Ramos (cell line): ENCODE data around the gene TRABD2B.

ENCODE experiments used
- in situ Hi-C: fragments of 300-500 bp; cut with MboI; formaldehyde crosslinking; loops from one replicate; pipeline ENCODE4 v1.14.3; 2022; ENCODE audit warnings: low sequenced_read_pairs; ENCODE audit not compliant: unreplicated experiment

The TRABD2B gene

GRCh38 chr1:47888294-47888629 is 108.9 kb downstream of the TRABD2B start:
- in situ Hi-C loops = no loop called here

DNA sequence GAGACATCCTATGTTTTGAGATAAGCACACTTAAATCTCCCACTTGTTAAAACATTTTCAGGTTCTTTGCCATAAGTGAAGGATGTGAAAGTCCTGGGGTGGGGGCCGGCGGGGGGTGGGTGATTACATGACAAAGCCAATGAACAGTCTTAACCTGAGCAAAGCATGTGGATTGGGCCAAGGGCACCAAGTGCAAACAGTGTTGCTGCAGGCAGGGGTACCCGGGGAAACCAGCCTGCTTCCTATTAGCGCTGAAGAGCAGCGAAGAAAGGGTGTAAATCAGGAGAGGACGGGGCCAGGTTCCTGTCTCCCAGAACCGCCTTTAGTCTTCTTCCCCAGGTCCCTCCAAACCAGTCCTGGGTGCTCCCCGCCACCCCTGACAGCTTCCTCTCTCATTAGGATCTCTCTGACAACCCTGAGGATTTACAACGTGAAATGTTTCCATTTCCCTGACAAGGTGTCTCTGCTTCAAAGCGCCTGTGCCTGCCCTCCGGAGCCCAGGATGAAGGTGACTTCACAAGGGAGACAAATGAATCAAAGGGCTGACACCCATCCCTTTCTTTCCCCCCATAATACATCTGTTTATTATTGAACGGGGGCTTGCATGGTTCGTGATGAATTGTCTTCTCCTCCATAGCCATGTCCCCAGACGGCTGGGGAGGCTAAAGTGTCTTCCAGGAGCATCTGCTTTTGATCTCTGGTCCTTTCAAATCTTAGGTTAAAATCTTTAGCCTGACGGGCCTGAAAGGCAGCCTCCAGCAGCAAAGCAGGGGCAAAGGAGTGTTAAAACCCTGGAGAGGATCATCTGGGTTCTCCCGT is 109.5 kb downstream of the TRABD2B start:
- in situ Hi-C loops = no loop called here

DNA sequence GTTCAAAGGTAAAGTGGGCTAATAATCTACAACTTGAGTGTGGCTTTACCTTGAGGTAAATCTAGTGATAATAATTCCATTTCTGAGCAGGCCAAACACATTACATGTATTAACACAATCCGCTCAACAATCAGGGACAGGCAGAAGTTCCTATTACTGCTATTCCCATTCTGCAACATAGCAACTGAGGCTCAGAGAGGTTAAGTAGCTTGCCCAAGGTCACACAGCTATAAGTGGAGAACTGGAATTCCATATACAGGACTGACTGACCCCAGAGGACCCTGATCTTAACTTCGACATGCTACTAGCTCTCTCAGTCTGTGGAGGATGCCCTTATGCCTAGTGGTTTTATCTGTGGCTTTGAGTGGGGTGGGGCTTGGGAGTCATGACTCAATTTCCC is 110.1 kb downstream of the TRABD2B start:
- in situ Hi-C loops = no loop called here

- in situ Hi-C loops = no loop called here
Observed at GRCh38 chr1:47886141-47886540, 111.0 kb downstream of the TRABD2B start.

- in situ Hi-C loops = no loop called here
Observed at GRCh38 chr1:47885062-47885830, 111.9 kb downstream of the TRABD2B start.

GRCh38 chr1:47883963-47884362 is 113.2 kb downstream of the TRABD2B start:
- in situ Hi-C loops = no loop called here

- in situ Hi-C loops = no loop called here
Observed at GRCh38 chr1:47881505-47882442, 115.4 kb downstream of the TRABD2B start.

DNA sequence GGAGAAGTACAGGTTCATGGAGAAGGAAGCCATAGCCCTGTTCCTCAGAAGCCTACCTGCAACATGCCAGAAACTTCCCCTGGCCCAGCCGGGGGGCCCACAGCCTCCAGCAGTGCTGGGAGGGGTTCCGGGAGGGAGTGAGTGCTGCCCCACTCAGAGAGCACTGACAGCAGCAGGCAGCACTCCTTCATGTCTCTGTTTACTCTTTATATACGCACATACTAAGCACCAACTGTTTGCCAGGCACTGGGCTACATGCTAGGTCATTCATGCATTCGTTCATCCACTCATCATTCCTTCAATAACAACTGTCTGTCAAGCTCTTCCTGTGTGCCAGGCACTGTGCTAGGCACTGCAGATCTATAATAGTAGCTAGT is 120.6 kb downstream of the TRABD2B start:
- in situ Hi-C loops = no loop called here

- in situ Hi-C loops = no loop called here
Observed at GRCh38 chr1:47875831-47876586, 121.2 kb downstream of the TRABD2B start.

- in situ Hi-C loops = no loop called here
Observed at GRCh38 chr1:47875036-47875435, 122.1 kb downstream of the TRABD2B start.

DNA sequence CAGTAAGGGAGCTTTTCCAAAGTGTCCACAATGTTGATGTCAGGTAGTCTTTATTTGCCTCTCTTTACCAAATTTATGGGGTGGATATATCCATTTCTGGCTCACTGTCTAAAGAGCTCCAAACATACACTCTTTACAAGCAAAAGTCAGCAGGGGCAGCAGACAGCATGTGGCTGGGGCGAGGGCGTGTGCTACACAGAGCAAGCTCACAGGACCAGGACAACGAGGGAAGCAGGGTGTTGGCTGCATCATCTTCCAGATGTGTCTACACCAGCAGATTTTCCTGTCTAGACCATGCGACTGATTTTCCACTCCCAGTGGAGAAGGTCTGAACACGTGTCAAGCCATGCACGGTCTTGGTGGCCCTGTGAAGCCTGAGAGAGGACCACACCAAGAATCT is 123.8 kb downstream of the TRABD2B start:
- in situ Hi-C loops = no loop called here

GRCh38 chr1:47872886-47873285 is 124.3 kb downstream of the TRABD2B start:
- in situ Hi-C loops = no loop called here

- in situ Hi-C loops = no loop called here
Observed at GRCh38 chr1:47871799-47872353, 125.3 kb downstream of the TRABD2B start.

DNA sequence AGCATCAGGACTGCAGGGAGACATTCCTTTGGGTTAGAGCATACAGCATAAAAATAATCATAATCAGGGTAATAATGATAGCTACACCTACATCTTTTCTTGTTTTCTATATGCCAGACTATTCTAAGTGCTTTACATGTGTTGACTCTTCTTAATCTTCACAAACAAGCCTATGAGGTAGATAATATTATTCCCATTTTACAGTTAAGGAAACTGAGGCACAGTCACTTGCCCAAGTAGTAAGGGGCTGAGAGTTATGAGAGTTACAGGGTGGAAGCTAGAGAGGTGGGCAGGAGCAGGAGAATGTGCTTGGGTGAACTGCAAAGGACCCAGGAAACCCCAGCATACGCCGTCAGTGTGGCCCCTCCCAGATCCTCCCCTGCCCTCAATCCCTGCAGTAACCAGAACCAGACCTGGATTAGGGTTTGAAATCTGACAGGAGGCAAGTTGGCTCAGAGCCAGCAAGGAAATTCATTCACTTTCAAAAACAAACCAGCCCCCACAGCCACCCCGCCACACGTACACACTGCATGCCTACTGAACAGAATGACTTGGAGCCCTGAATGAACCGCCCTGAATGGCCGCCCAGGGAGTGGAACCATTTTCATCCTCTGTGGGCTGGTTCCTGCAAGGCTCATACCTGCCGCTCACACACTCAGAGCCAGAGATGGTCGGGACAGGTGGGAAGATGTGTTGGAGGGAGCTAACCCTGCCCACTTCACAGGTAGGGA is 126.1 kb downstream of the TRABD2B start:
- in situ Hi-C loops = no loop called here

DNA sequence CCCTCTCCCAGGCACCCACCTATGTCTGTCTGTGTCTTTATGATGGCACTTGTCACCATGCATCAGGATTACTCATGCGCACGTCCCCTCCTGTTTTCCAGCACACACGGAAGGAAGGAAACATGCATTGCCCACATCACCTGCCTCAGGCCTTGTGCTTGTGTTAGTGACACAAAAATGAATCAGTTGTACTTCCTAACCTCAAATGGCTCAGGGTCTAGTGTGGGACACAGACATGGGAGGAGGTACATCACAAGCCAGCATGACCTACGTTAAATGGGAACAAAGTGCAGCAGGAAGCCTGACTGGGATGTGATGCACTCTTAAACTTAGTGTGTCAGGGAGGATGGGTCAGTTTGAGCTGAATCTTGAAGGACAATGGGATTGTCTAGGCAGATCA is 126.7 kb downstream of the TRABD2B start:
- in situ Hi-C loops = no loop called here

DNA sequence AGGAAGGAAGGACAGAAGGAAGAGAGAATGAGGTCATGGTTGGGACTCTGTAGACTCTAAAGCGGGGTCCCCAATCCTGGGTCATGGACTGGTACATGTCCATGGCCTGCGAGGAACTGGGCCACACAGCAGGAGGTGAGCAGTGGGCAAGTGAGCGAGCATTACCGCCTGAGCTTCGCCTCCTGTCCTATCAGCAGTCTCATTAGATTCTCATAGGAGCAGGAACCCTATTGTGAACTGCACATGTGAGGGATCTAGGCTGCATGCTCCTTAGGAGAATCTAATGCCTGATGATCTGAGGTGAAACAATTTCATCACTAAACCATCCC is 128.9 kb downstream of the TRABD2B start:
- in situ Hi-C loops = no loop called here

DNA sequence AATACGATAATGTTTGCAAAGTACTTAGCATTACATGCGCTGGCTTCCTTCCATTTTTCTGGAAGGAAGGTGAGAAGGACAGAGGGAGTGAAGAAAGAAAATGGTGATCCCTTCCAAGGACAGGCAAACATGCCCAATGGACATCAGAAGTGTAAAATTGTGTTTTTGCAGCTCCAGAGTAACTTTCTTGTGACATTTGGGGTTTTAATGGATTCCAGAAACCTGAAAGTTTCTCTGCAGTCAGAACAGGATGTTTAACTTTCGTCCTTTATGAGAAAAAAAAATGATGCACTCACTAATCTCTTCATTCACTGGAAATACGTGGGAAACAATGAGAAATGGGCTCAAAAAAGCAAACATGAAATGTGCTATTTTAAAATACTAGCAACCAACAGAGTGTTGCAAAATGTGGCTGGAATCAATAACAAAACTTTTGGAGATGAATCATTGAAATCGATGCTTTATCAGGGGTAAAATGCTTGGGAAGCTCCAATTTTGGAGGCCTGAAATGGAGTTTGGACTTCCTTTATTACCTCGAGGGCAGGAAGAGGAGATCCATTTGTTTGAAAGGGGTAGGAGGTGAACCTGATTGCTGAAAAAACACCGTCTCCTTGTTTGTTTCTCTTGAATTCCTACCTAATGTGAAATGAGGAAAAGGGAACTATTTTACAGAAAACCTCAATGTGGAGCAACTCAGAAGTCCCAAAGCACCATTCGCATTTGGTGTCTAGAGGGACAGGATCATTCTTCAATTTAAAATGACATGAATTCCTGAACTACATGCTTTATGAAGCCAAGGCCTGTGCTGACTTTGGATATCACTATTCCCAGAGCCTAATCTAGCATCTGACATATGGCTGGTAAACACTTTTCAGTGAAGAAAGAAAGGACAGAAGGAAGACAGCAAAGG is 129.5 kb downstream of the TRABD2B start:
- in situ Hi-C loops = no loop called here
